ENCODE measurements around the gene ROM1.

DNA sequence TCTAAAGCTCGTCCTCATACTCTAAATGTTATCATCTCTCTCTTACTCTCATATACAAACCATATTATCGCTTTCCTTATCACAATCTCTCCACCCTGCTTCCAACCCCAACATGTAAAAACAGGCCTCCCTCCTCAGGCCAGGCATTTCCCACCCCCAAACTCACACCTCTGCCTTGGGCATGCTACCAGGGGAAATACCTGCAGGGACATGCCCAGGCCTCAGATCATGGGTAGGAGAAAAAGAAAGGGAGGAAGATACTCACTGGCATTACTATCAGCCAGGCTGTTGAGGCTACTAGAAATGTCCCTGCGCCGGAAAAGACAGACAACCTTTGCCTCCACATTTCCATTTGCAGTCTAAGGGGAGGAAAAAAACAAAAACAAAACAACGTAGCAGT, 13.2 kb upstream of the ROM1 start:
- TF ChIP-seq CTCF (optimal IDR thresholded peaks at IDR 0.05 in 1 of 3, IDR thresholded peaks at IDR 0.05 in 1 of 3, conservative IDR thresholded peaks at IDR 0.05 in 1 of 3; ENCODE audit: extremely low read depth in 1 of 3, insufficient read depth in 2 of 3, low read length in 3 of 3) (no peak), EZH2 (IDR thresholded peaks at IDR 0.05; ENCODE audit: low read length) (no peak)

All from keratinocyte (primary cell).